Fibroblast of lung (primary cell): ENCODE data around the gene PPFIBP1.

Experiments
- CTCF ChIP-seq, 2 donors: IDR thresholded peaks in 1 of 2; conservative IDR thresholded peaks in 1 of 2; 1 replicate in 1 of 2; 2 replicates in 1 of 2; pipeline ENCODE4 v1.5.1; 2011 to 2012; ENCODE audit warnings: low read length in 2 of 2, control low read depth in 1 of 2, inconsistent platforms in 1 of 2, low read depth in 1 of 2, mild to moderate bottlenecking in 1 of 2
- EZH2 ChIP-seq: IDR thresholded peaks from 2 replicates; pipeline ENCODE4 v1.5.1; 2012; ENCODE audit warnings: low read length, control low read depth, mild to moderate bottlenecking; ENCODE audit errors: missing control alignments

GRCh38 chr12:27583981-27584380 is 60.0 kb downstream of the PPFIBP1 start:
- TF ChIP-seq CTCF (conservative IDR thresholded peaks at IDR 0.05 in 1 of 2, IDR thresholded peaks at IDR 0.05 in 1 of 2; ENCODE audit: low read depth in 1 of 2, low read length in 2 of 2) = no peak
- no peak for TF ChIP-seq EZH2
